Measurements from ENCODE around the gene DGKZ.

DGKZ gene

DNA sequence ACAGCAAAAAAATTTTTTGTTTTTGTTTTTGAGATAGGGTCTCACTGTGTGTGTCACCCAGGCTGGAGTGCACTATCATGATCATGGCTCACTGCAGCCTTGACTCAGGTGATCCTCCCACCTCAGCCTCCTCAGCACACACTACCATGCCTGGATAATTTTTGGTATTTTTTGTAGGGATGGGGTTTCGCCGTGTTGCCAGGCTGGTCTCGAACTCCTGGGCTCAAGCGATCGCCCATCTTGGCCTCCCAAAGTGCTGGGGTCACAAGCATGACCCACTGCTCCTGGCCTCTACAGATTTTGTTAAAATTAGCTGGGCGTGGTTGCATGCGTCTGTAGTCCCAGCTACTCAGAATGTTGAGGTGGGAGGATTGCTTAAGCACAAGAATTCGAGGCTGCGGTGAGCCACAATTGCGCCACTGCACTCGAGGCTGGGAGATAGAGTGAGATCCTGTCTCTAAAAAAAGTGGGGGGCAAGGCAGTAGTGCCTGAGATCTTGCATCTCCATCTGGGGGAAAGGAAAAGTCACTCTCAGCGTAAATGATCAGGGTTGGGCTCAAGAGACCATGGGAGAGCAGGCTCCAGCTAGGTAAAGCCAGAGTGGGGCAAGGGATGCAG lies 10.6 kb upstream of the DGKZ start:
- TF ChIP-seq, protein P1, sequence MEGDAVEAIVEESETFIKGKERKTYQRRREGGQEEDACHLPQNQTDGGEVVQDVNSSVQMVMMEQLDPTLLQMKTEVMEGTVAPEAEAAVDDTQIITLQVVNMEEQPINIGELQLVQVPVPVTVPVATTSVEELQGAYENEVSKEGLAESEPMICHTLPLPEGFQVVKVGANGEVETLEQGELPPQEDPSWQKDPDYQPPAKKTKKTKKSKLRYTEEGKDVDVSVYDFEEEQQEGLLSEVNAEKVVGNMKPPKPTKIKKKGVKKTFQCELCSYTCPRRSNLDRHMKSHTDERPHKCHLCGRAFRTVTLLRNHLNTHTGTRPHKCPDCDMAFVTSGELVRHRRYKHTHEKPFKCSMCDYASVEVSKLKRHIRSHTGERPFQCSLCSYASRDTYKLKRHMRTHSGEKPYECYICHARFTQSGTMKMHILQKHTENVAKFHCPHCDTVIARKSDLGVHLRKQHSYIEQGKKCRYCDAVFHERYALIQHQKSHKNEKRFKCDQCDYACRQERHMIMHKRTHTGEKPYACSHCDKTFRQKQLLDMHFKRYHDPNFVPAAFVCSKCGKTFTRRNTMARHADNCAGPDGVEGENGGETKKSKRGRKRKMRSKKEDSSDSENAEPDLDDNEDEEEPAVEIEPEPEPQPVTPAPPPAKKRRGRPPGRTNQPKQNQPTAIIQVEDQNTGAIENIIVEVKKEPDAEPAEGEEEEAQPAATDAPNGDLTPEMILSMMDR (IDR thresholded peaks at IDR 0.05) = no peak

DNA sequence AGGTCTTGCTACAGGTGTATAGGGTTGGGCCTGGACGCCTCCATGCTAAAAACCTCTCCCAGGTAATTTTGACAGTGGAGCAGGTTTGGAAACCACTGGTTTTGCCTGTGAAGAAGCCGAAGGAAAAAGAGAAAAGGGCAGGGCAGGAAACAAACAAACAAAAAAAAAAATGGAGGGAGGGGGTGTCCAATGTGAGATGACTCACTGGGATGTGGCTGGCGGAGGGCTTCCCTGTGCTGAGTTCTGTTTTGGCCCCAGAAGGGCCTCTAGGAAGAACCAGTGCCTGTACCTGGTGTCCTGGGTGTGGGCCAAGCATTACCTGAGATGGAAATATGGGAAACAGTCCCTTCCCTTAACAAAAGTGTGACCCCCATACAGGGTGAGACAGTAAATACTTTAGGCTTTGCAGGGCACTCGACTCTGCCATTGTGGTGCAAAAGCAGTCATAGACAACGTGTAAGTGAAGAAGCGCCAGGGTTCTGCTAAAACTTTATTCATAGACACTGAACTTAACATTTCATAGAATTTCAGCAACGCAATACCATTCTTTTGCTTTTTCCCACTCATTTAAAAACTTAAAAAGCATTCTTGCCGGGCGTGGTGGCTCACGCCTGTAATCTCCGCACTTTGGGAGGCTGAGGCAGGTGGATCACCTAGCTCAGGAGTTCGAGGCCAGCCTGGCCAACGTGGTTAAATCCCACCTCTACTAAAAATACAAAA lies 9.5 kb upstream of the DGKZ start:
- TF ChIP-seq, protein P1 (IDR thresholded peaks at IDR 0.05) = no peak

DNA sequence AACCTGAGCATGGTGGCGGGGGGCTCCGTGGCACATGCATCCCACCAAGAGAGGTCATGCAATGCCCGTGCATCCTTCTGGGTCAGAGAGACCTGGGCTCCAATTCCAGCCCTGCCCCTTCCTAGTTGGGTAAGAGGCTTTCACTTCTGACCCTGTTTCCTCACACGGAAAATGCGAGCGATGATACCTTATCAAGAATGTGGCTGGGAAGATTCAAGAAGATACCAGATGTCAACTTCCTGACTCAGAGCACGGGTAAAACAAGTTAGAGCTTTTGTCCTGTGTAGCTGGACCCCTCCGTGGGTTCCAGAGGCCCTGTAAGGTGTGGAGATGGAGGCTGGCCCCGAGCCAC lies 8.7 kb upstream of the DGKZ start:
- TF ChIP-seq, protein P1 (IDR thresholded peaks at IDR 0.05) = no peak

DNA sequence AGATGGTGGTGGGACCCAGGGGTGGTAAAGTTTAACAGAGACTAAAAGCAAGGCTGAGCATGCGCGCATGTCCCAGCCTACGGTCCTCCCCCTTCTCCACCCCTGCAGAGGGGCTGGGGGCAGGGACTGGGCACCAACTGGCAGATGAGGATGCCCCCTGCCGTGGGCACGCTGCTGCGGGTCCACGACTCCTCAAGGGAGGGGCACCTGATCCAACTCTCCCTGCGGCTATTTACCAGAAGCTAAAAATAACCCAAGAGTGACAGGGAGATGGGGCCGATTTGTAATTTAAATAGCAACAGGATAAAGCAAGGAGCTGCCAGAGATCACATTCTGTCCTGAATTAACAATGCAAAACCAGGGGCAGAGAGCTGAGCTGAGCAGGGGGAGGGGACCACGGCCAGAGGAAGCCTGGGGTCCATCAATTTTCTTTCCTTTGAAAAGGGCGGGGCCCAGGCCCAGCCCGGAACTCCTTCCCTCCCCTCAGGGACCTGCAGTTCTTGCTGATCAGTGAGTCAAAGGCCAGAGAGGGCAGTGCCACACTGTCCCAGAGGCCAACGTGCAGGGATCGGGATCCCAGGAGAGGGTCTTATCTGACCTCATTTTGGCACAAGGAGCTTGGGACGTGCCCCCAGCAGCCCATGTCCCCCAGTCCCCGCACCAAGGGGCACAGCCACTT lies 8.1 kb upstream of the DGKZ start:
- TF ChIP-seq, protein P1 (IDR thresholded peaks at IDR 0.05) = no peak

DNA sequence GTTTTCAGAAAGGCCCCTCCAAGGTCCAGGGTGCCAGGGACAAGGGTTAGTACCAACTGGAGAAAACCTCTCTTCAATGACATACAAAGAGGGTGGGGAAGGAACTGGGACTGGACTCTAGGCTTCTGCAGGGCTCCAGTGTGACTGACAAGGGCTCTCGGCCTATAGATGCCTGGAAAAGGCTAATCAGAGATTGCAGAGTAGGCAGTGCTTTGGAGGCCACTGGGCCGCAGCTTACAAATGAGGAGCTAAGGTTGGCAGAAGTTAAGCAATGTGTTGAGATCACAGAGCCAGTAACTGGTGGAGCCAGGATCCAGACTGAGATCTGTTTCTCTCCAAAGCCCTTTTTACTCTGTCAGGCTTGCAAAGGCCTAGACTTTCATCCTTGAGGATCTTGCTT lies 7.4 kb upstream of the DGKZ start:
- TF ChIP-seq, protein P1 (IDR thresholded peaks at IDR 0.05) = no peak

DNA sequence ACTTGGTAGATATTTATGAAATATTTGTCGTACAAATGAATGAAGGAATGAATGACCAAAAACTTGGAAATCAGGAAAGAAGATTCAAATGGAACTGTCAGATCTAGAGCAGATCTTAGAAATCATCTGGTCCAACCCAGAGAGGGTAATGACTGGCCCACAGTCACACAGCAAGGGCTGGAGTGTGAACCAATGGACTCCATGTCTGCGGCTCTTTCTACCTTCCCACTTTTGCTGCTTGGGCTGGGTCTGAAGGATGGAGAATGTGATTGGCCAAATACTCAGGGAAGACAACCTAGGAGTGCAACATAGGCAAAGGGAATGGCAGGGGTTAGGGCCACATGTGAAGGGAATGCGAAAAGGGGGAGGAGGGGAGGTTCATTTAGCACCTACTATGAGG lies 5.8 kb upstream of the DGKZ start:
- TF ChIP-seq, protein P1 (IDR thresholded peaks at IDR 0.05) = no peak

DNA sequence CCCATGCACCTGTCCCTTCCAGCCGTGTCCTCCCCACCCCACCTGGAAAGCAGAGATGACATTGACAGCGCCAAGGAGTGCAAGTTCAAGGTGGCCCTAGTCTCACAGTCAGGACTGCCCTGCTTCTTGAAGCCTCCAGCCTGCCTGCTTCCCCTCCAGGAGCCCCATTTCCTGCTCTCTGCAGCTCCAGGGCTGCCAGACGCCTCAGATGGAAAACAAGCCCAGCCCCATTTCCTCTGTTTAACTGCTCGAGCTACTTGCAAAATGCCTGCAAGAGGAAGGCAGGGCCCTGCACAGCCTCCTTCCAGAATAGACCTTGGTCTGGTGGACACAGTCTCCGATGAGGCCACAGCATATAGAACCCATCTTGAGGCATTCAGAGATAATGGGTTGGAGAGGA lies 5.0 kb upstream of the DGKZ start:
- TF ChIP-seq, protein P1 (IDR thresholded peaks at IDR 0.05) = no peak

Measured in LNCAP (cell line).